Vagina (tissue), 2 donors: ENCODE data around the gene ABHD12. TPM values are rescaled to one million over a fixed set of nuclear protein-coding genes. Genes with fewer than 3 reads are reported as not detected.

Source experiments
- DNase-seq, 2 donors: peaks; one replicate each; pipeline ENCODE4 v3.0.0-alpha.2; 2017; ENCODE audit errors: extremely low spot score in 2 of 2
- H3K27ac ChIP-seq: fragments of 200-600 bp; sonication (generic); one replicate; pipeline ENCODE4 v1.5.1; 2019
- H3K27me3 ChIP-seq: fragments of 200-600 bp; sonication (generic); one replicate; pipeline ENCODE4 v1.5.1; 2019
- H3K36me3 ChIP-seq, 2 donors: fragments of 200-600 bp; sonication (generic); one replicate each; pipeline ENCODE4 v1.5.1; 2017 to 2019
- H3K4me1 ChIP-seq: fragments of 200-600 bp; sonication (generic); one replicate; pipeline ENCODE4 v1.5.1; 2019
- H3K4me3 ChIP-seq, 2 donors: fragments of 200-600 bp; sonication (generic); 1 replicate in 1 of 2; 2 replicates in 1 of 2; pipeline ENCODE4 v1.5.1; 2016 to 2019
- H3K9me3 ChIP-seq: fragments of 200-600 bp; sonication (generic); one replicate; pipeline ENCODE4 v1.5.1; 2019
- CTCF ChIP-seq, 3 experiments: fragments of 450-650 bp in 2 of 3; fragments of 200-600 bp in 1 of 3; sonication (generic) in 1 of 3; IDR thresholded peaks; one replicate each; pipeline ENCODE4 v1.5.1; 2017 to 2019; ENCODE audit warnings: antibody characterized with exemption in 3 of 3, mild to moderate bottlenecking in 2 of 3, moderate library complexity in 2 of 3
- POLR2A ChIP-seq, 2 donors: fragments of 450-650 bp; IDR thresholded peaks; one replicate each; pipeline ENCODE4 v1.6.1; 2017; ENCODE audit warnings: antibody characterized with exemption in 2 of 2, mild to moderate bottlenecking in 2 of 2, moderate library complexity in 2 of 2
- POLR2AphosphoS5 ChIP-seq, 2 donors: sonication (generic); formaldehyde crosslinking; IDR thresholded peaks; one replicate each; pipeline ENCODE4 v1.9.0; 2017; ENCODE audit warnings: antibody characterized with exemption in 2 of 2, mild to moderate bottlenecking in 2 of 2, low read depth in 1 of 2; ENCODE audit not compliant: insufficient read depth in 1 of 2
- intact Hi-C: fragments of 100-400 bp; cut with DNase I; formaldehyde crosslinking; loops from one replicate; pipeline ENCODE4 v1.15.1; 2023
- total RNA-seq: library from RNA; depleted of rRNA; stranded (reverse); fragments of >200 nt; gene quantifications from one replicate; pipeline ENCODE4 v1.2.3, GENCODE V29; 2016

Gene ABHD12
- total RNA-seq, 1 donor from 2014 or later: 36.6 TPM

GRCh38 chr20:25272223-25273000 lies 118.2 kb downstream of the ABHD12 start:
- no peaks in the 10 kb centered on the region for H3K27me3 ChIP-seq
- intact Hi-C loops: no loop called here
- H3K4me3 ChIP-seq: no peak overlapping the region
- no peak for DNase-seq
- no peak overlapping the region for H3K27ac ChIP-seq
- peaks cover 0 to 64% of the 10 kb centered on the region in 2 donors for H3K36me3 ChIP-seq
- H3K4me1 ChIP-seq: peaks cover 8% of the 10 kb centered on the region
- TF ChIP-seq POLR2A (IDR thresholded peaks at IDR 0.05) (no peak), CTCF (IDR thresholded peaks at IDR 0.05) (no peak), POLR2AphosphoS5 (IDR thresholded peaks at IDR 0.05; ENCODE audit: insufficient read depth in 1 of 2, low read depth in 1 of 2) (no peak)
- no peaks in the 10 kb centered on the region for H3K9me3 ChIP-seq

- Histone ChIP-seq H3K27ac (no peak overlapping the region), H3K36me3 (peaks cover 0 to 56% of the 10 kb centered on the region in 2 donors), H3K27me3 (no peaks in the 10 kb centered on the region), H3K4me3 (no peak overlapping the region), H3K4me1 (peaks cover 8% of the 10 kb centered on the region), H3K9me3 (no peaks in the 10 kb centered on the region)
- no peak for DNase-seq
- intact Hi-C loops: no loop called here
- no peak for TF ChIP-seq CTCF (IDR thresholded peaks at IDR 0.05)
- no peak for TF ChIP-seq POLR2A (IDR thresholded peaks at IDR 0.05)
- no peak for TF ChIP-seq POLR2AphosphoS5 (IDR thresholded peaks at IDR 0.05; ENCODE audit: insufficient read depth in 1 of 2, low read depth in 1 of 2)
Observed at GRCh38 chr20:25271486-25272222, 119.0 kb downstream of the ABHD12 start.

DNA sequence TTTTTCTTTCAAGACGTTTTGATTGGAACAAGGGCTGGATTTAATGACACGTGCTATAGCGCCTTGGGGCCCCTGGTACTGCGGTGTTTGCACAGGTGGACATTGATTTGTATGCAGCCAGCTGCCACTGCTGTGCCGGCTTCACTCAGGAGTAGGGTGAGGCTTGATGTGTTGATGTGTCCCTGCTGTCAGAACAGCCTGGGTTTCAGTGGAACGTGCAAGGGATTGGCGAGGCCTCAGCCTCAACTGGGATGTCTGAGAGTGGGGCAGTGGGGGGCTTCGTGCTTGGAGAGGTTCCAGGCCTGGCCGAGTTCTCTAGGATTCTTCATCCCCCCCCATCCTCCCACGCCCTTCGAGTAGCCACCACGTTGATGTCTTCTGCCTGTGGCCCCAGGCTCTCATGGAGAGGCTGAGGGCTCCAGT lies 119.8 kb downstream of the ABHD12 start:
- no peak overlapping the region for H3K4me3 ChIP-seq
- no peaks in the 10 kb centered on the region for H3K9me3 ChIP-seq
- peaks cover 0 to 50% of the 10 kb centered on the region in 2 donors for H3K36me3 ChIP-seq
- H3K27ac ChIP-seq: no peak overlapping the region
- intact Hi-C loops: no loop called here
- H3K4me1 ChIP-seq: peaks cover 8% of the 10 kb centered on the region
- H3K27me3 ChIP-seq: no peaks in the 10 kb centered on the region
- no peak for TF ChIP-seq POLR2A (IDR thresholded peaks at IDR 0.05)
- TF ChIP-seq POLR2AphosphoS5 (IDR thresholded peaks at IDR 0.05; ENCODE audit: insufficient read depth in 1 of 2, low read depth in 1 of 2): no peak
- TF ChIP-seq CTCF (IDR thresholded peaks at IDR 0.05): no peak
- no peak for DNase-seq

- Histone ChIP-seq H3K9me3 (no peaks in the 10 kb centered on the region), H3K4me1 (peaks cover 8% of the 10 kb centered on the region), H3K36me3 (peaks cover 0 to 44% of the 10 kb centered on the region in 2 donors), H3K4me3 (no peak overlapping the region), H3K27ac (no peak overlapping the region), H3K27me3 (no peaks in the 10 kb centered on the region)
- intact Hi-C loops: no loop called here
- DNase-seq: no peak
- TF ChIP-seq CTCF (IDR thresholded peaks at IDR 0.05): no peak
- no peak for TF ChIP-seq POLR2AphosphoS5 (IDR thresholded peaks at IDR 0.05; ENCODE audit: insufficient read depth in 1 of 2, low read depth in 1 of 2)
- TF ChIP-seq POLR2A (IDR thresholded peaks at IDR 0.05): no peak
Observed at GRCh38 chr20:25269833-25270170, 120.8 kb downstream of the ABHD12 start.
